ENCODE results near the gene GLYATL1.

GRCh38 chr11:58945663-58946062 lies 6.4 kb downstream of the GLYATL1 start:
- no peak for TF ChIP-seq EZH2 (IDR thresholded peaks at IDR 0.05)
- TF ChIP-seq CTCF (IDR thresholded peaks at IDR 0.05 in 2 of 3, conservative IDR thresholded peaks at IDR 0.05 in 1 of 3; ENCODE audit: borderline replicate concordance in 1 of 3, insufficient read depth in 1 of 3, low read depth in 2 of 3, low read length in 2 of 3) = no peak
- TF ChIP-seq ATF3 (IDR thresholded peaks at IDR 0.05) = no peak
